Muscle of back (tissue), 11 donors: ENCODE data around the gene MAP4K3. TPM values are rescaled to one million over a fixed set of nuclear protein-coding genes. Genes with fewer than 3 reads are reported as not detected.
"Not testable (repeated sequence)": the region's sequence is repeated elsewhere in the genome, so short reads cannot be mapped to it uniquely, and the experiment has no call there.

Experiments
- DNase-seq, 3 donors: peaks; one replicate each; pipeline versions ENCODE4 v3.0.0 to v3.0.0-alpha.2; 2013
- polyA plus RNA-seq, 10 donors: library from polyadenylated mRNA; unstranded; fragments of 120-200 nt; gene quantifications; one replicate each; pipeline ENCODE4 v1.2.1, GENCODE V29; 2013; ENCODE audit not compliant: insufficient read length in 10 of 10

The MAP4K3 gene
- polyA plus RNA-seq, 10 donors: 23.3 to 54.8 (median 38.0) TPM

GRCh38 chr2:39377226-39377939 lies 59.7 kb downstream of the MAP4K3 start:
- DNase-seq: no peak

- no peak for DNase-seq
These were observed 61.2 kb downstream of the MAP4K3 start for GRCh38 chr2:39375917-39376316.

DNA sequence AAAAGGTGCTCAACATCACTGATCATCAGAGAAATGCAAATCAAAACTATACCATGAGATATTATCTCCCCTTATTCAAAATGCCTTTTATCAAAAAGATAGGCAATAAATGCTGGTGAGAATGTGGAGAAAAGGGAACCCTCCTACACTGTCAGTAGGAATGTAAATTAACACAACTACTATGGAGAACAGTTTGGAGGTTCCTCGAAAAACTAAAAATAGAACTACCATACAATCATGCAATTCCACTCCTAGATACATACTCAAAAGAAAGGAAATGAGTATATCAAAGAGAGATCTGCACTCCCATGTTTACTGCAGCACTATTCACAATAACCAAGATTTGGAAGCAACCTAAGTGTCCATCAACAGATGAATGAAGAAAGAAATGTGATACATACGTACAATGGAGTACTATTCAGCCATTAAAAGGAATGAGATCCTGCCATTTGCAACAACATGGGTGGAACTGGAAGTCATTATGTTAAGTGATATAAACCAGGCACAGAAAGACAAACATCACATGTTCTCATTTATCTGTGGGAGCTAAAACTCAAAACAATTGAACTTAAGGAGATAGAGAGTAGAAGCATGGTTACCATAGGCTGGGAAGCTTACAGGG lies 63.8 kb downstream of the MAP4K3 start:
- DNase-seq: no peak

GRCh38 chr2:39370101-39370500 lies 67.0 kb downstream of the MAP4K3 start:
- no peak for DNase-seq

DNA sequence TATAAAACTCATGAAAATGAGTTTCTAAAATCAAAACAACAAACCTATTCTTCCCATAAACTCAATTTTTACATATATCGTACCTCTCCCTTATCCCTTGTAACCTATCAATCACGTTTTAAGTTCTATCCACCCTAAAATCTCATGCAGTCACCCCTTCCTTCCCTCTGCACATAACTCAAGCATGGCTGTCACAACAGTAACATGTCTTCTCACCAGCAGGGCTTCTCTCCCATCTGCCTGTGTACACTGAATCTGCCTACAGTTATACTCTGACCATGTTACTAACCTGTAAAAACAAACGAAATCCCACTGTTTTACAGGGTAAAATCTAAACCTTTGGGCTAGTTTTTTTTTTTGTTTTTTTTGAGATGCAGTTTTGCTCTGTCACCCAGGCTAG lies 68.2 kb downstream of the MAP4K3 start:
- DNase-seq: no peak

DNA sequence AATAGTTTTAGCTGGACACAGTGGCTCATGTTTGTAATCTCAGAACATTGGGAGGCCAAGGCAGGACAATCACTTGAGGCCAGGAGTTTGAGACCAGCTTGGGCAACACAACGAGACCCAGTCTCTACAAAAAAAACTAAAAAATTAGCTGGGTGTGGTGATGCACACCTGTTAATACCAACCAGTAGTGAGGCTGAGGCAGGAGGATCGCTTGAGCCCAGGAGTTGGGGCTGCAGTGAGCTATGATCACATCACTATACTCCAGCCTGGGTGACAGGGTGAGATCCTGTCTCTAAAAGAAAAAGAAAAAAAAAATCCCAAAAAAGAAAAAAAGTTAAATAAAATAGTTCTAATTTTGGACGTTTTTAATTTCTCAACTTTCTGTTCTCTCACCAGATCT lies 68.7 kb downstream of the MAP4K3 start:
- DNase-seq: no peak

GRCh38 chr2:39362595-39362994 lies 74.5 kb downstream of the MAP4K3 start:
- no peak for DNase-seq

GRCh38 chr2:39361511-39361910 lies 75.6 kb downstream of the MAP4K3 start:
- DNase-seq: no peak

- DNase-seq: not testable (repeated sequence)
These were observed 76.7 kb downstream of the MAP4K3 start for GRCh38 chr2:39360342-39360741.

DNA sequence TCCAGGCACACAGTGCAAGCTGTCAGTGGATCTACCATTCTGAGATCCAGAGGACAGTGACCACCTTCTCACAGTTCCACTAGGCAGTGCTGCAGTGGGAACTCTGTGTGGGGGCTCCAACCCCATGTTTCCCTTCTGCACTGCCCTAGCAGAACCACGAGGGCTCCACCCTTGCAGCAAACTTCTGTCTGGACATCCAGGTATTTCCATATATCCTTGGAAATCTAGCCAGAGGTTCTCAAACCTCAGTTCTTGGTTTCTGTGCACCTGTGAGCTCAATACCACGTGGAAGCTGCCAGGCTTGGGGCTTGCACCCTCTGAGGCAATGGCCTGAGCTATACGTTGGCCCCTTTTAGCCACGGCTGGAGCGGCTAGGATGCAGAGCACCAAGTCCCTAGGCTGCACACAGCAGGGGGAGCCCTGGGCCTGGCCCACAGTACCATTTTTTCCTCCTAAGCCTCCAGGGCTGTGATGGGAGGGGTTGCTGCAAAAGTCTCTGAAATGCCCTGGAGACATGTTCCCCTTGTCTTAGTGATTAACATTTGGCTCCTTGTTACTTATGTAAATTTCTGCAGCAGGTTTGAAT lies 77.5 kb downstream of the MAP4K3 start:
- no peak for DNase-seq

DNA sequence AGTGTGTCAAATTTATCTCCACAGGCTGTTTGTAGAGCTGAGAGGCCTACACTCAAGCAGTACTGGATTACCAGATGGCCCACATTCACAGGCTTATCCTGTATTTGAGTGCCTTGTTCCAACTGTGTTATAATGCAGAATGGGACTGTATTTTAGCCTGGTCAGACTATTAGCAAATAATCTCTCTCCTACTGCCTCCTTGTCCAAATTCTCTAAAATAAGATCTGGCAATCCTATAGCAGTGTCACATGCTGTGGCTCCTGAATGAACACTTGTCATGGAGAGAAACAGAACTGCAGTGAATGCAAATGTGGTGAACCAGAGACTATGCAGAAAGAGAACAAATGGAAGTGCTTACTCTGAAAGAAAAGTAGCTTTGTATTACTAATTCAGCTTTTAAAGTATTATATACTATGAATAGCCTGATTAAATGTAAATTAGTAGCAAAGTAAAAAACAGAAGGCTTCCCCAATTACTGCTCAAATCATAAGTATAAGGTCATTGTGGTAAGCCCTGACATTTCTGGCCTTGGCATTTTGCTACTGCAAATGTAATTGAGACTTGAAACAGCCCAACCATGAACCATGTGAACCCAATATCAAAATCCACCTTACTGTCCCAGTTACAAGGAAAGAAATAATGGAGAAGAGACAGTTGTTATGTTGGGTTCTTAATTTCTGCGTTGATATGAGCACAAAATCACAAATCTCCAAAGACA lies 80.0 kb downstream of the MAP4K3 start:
- peak in 2 of 3 donors; percentile 4 to 26 for DNase-seq

GRCh38 chr2:39350658-39351057 lies 86.4 kb downstream of the MAP4K3 start:
- no peak for DNase-seq

DNA sequence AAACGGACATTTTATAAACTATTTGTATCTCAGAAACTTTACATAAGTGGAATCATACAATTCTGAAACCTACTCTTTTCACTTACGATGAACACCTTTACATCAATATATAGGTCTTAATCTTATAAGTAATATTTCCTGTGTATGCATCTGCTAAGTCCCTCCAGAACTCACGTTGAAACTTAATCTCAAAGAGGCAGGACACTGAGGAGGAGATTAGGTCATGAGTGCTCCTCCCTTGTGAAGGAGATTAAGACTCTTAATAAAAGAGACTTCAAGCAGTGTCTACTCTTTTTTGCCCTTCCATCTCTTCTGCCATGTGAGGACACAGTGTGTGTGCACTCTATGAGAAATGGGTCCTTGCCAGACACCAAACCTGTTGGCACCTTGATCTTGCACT lies 98.6 kb downstream of the MAP4K3 start:
- DNase-seq: no peak

DNA sequence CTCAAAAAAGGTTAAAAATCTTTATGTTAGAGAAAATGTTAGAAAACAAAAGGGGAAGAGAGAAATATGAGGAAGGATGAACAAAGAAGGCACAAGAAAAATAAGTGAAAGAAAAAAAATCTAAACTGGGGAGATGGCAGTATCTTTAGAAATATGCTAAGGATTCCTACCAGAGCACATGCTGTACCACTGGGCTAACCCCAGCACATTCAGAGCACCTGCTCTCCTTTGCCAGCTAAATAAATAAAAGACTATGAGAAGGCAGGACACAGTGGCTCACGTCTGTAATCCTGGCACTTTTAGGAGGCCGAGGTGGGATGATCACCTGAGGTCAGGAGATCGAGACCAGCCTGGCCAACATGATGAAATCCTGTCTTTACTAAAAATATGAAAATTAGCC lies 101.2 kb downstream of the MAP4K3 start:
- no peak for DNase-seq

- DNase-seq: no peak
These were observed 102.1 kb downstream of the MAP4K3 start for GRCh38 chr2:39334978-39335377.

DNA sequence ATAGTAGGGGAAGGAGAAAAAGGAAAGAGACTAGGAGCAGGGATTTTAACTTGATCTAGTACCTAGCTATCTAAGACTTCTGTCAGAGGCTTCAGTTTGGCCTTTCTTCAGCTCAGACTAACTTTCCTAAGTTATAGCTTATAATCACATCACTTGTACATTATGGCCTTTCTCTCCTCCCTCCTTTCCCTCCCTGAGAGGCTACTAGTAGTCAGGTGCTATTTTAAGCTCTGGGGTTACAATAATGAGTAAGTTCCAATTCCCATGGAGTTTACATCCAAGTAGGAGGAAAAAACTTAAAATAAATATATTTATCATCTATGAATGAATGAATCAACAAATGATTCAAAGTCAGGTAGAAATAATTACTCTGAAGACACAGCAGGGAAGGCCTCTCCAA lies 102.6 kb downstream of the MAP4K3 start:
- no peak for DNase-seq

- DNase-seq: no peak
These were observed 110.4 kb downstream of the MAP4K3 start for GRCh38 chr2:39326644-39327043.

GRCh38 chr2:39325966-39326365 lies 111.1 kb downstream of the MAP4K3 start:
- DNase-seq: peak in 1 of 3 donors; percentile 11

DNA sequence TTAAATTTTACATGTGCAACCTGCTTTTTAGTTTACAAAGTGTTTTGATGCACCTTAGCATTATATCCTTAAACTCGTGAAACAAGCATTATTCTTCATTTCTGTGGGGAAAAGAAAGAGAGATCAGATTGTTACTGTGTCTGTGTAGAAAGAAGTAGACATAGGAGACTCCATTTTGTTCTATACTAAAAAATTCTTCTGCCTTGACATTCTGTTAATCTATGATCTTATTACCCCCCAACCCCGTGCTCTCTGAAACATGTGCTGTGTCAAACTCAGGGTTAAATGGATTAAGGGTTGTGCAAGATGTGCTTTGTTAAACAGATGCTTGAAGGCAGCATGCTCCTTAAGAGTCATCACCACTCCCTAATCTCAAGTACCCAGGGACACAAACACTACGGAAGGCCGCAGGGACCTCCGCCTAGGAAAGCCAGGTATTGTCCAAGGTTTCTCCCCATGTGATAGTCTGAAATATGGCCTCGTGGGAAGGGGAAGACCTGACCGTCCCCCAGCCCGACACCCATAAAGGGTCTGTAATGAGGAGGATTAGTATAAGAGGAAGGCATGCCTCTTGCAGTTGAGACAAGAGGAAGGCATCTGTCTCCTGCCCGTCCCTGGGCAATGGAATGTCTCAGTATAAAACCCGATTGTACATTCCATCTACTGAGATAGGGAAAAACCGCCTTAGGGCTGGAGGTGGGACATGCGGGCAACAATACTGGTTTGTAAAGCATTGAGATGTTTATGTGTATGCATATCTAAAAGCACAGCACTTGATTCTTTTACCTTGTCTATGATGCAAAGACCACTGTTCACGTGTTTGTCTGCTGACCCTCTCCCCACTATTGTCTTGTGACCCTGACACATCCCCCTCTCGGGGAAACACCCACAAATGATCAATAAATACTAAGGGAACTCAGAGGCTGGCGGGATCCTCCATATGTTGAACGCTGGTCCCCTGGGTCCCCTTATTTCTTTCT lies 115.7 kb downstream of the MAP4K3 start:
- not testable (repeated sequence) for DNase-seq

DNA sequence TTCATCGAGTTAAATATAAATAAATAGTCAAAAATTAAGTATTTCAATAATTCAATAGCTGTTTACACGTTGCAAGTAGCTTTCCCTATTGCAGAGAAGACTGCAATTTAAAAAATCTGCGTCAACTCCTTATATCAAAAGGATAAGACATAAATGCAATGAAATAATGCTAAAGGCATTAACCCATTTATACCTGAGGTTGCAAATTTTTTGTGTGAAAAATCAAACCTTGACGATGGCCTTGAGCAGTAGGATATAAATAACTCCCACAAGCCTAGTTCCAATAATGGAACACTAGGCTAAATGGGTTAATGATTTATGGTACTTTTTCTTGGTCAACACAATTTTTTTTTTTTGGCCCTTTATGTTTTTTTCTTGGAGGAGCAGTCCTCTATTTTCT lies 116.9 kb downstream of the MAP4K3 start:
- DNase-seq: no peak

DNA sequence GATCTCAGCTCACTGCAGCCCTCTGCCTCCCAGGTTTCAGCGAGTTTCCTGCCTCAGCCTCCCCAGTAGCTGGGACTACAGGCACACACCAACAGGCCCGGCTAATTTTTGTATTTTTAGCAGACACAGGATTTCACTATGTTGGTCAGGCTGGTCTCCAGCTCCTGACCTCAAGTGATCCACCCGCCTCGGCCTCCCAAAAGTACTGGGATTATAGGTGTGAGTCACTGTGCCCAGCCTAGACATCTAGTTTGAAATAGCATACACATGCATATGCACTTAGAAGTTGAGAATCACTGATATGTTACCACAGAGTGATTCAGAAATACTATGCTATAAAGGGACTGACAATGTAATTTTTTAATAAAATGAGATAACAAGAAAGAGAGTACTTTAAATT lies 123.5 kb downstream of the MAP4K3 start:
- DNase-seq: no peak
